ENCODE results near the gene CD320. TPM values are rescaled to one million over a fixed set of nuclear protein-coding genes. Genes with fewer than 3 reads are reported as not detected.

The CD320 gene
- polyA plus RNA-seq, 1 experiment, result 22.6 TPM

DNA sequence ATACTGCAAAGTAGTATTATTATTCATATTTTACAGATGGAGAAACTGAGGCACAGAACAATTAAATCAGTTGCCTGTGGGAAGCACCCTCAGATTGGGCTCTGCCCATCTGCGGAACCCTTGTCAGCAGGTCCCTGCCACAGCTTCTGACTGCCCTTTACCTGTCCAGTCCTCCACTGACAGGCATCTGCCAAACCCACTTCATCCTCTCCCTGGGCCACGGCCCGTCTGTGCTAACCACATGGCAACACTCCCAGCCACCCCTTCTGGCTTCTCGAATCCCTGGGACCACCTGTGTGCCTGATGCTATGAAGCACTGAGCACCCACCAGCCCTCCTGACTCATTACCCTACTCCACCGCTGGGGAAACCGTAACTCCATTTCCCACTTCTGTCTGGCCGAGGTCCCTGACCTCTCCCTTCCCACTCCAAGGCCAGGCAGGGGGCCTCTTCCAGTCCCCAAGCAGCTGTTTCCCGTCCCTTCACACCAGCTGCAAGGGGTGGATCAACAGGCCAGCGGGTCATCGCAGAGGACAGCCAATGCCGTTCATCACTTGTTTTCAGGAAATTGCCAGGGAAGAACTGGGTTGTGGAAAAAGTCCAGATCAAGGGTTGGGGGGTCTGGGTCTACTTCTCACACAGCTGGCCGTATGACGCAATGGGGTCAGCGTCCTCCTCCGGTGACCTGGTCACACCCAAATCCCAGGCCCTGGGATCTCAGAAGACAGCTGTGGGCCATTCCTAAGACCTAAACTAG lies 32.4 kb upstream of the CD320 start:
- H3K27me3 ChIP-seq (ENCODE audit: control insufficient read depth, insufficient read depth, low read length), result peaks cover 29% of the 10 kb centered on the region
- ChIA-PET CTCF (interaction anchor here (1.2 to 3.1 kb wide), 3 partner anchors 13 to 240 kb away, joined by 3 to 25 read pairs (median 4); partner anchors contain the start of gene MYO1F), POLR2A (interaction anchor here (0.6 to 1.7 kb wide), 7 partner anchors 13 to 229 kb away, joined by 4 to 8 read pairs (median 5); partner anchors contain the start of gene RPS28)
- no peak overlapping the region for H3K4me3 ChIP-seq (ENCODE audit: low read depth, low read length)
- TF ChIP-seq, protein P1, sequence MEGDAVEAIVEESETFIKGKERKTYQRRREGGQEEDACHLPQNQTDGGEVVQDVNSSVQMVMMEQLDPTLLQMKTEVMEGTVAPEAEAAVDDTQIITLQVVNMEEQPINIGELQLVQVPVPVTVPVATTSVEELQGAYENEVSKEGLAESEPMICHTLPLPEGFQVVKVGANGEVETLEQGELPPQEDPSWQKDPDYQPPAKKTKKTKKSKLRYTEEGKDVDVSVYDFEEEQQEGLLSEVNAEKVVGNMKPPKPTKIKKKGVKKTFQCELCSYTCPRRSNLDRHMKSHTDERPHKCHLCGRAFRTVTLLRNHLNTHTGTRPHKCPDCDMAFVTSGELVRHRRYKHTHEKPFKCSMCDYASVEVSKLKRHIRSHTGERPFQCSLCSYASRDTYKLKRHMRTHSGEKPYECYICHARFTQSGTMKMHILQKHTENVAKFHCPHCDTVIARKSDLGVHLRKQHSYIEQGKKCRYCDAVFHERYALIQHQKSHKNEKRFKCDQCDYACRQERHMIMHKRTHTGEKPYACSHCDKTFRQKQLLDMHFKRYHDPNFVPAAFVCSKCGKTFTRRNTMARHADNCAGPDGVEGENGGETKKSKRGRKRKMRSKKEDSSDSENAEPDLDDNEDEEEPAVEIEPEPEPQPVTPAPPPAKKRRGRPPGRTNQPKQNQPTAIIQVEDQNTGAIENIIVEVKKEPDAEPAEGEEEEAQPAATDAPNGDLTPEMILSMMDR (IDR thresholded peaks at IDR 0.05; ENCODE audit: low read depth, low read length), result peak; percentile 35; the same call in 1 of the 2 replicates
- H3K27ac ChIP-seq (ENCODE audit: low read depth, low read length), result peak overlapping the region; percentile 31
- no peaks in the 10 kb centered on the region; the same call in 1 of the 2 replicates for H3K9me3 ChIP-seq (ENCODE audit: control insufficient read depth, insufficient read depth, low read length)
- DNase-seq (ENCODE audit: low read depth, low spot score), result no peak

DNA sequence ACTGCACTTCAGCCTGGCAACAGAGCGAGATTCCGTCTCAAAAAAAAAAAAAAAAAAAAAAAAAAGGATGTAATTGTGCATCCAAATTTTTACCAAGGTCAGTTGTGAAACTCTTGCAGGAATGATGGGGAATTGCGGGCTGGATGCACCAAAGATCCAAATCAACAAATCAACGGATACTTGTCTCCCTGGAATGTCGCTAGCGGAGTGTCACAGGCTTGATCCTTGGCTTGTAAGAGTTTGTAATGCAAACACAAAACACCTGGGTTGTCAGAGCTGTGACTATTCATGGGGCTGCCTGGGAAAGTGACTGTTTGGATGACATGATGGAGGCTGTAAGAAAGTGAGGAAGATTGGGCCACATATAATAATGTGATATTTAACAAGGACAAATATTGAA lies 30.7 kb upstream of the CD320 start:
- TF ChIP-seq, protein P1 (IDR thresholded peaks at IDR 0.05; ENCODE audit: low read depth, low read length), result no peak
- DNase-seq (ENCODE audit: low read depth, low spot score), result no peak
- no peak overlapping the region for H3K27ac ChIP-seq (ENCODE audit: low read depth, low read length)
- peaks cover 34% of the 10 kb centered on the region for H3K27me3 ChIP-seq (ENCODE audit: control insufficient read depth, insufficient read depth, low read length)
- no peak overlapping the region for H3K4me3 ChIP-seq (ENCODE audit: low read depth, low read length)
- no peaks in the 10 kb centered on the region; the same call in 1 of the 2 replicates for H3K9me3 ChIP-seq (ENCODE audit: control insufficient read depth, insufficient read depth, low read length)
- ChIA-PET CTCF (interaction anchor here (1.5 kb wide), 1 partner anchor 239 kb away, joined by 4 read pairs; the partner anchor contains the start of gene MYO1F), POLR2A (no interaction called here)

DNA sequence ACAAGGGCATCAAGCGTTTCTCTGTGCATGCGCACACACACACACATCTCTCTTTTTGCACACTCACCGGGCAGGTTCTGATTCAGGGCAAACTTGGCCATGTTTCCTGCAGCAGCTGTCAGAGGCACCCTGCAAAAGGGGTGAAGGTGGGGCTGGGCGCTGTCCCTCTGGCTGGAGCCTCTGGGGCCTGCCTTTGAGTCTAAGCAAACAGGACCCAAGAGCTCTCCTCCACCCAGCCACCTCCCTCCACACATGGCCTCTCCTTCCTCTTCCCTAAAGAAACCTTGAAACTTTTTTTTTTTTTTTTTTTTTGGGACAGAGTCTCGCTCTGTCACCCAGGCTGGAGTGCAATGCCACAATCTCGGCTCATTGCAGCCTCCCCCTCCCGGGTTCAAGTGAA lies 29.6 kb upstream of the CD320 start:
- CTCF ChIA-PET, result interaction anchor here (0.6 kb wide), 1 partner anchor 267 kb away, joined by 3 read pairs; no protein-coding TSS in a partner anchor
- POLR2A ChIA-PET, result no interaction called here
- Histone ChIP-seq H3K27ac (ENCODE audit: low read depth, low read length) (no peak overlapping the region), H3K9me3 (ENCODE audit: control insufficient read depth, insufficient read depth, low read length) (no peaks in the 10 kb centered on the region; the same call in 1 of the 2 replicates), H3K27me3 (ENCODE audit: control insufficient read depth, insufficient read depth, low read length) (peaks cover 39% of the 10 kb centered on the region), H3K4me3 (ENCODE audit: low read depth, low read length) (no peak overlapping the region)
- TF ChIP-seq, protein P1 (IDR thresholded peaks at IDR 0.05; ENCODE audit: low read depth, low read length), result no peak
- DNase-seq (ENCODE audit: low read depth, low spot score), result no peak

DNA sequence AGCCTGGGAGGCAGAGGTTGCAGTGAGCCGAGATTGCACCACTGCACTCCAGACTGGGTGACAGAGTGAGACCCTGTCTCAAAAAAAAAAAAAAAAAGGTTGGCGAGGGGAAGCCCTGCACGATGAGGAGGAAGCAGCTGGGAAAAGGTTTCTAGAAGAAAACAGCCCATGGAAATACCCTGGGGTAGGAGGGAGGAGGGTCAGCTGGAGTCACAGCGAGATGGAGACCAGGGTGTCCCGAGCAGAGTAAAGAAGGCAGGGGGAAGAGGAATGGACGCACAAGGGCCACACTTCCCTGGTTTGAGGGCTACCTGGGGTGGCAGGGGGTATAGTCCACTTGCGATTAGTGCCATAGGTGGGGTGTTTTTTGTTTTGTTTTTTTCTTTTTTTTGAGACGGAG lies 28.5 kb upstream of the CD320 start:
- H3K4me3 ChIP-seq (ENCODE audit: low read depth, low read length), result no peak overlapping the region
- no peak overlapping the region for H3K27ac ChIP-seq (ENCODE audit: low read depth, low read length)
- H3K9me3 ChIP-seq (ENCODE audit: control insufficient read depth, insufficient read depth, low read length), result no peaks in the 10 kb centered on the region; the same call in 1 of the 2 replicates
- TF ChIP-seq, protein P1 (IDR thresholded peaks at IDR 0.05; ENCODE audit: low read depth, low read length), result no peak
- ChIA-PET POLR2A (interaction anchor here (0.9 kb wide), 1 partner anchor 77 kb away, joined by 3 read pairs; the partner anchor contains the start of gene MARCHF2), CTCF (no interaction called here)
- peaks cover 33% of the 10 kb centered on the region for H3K27me3 ChIP-seq (ENCODE audit: control insufficient read depth, insufficient read depth, low read length)
- no peak for DNase-seq (ENCODE audit: low read depth, low spot score)

DNA sequence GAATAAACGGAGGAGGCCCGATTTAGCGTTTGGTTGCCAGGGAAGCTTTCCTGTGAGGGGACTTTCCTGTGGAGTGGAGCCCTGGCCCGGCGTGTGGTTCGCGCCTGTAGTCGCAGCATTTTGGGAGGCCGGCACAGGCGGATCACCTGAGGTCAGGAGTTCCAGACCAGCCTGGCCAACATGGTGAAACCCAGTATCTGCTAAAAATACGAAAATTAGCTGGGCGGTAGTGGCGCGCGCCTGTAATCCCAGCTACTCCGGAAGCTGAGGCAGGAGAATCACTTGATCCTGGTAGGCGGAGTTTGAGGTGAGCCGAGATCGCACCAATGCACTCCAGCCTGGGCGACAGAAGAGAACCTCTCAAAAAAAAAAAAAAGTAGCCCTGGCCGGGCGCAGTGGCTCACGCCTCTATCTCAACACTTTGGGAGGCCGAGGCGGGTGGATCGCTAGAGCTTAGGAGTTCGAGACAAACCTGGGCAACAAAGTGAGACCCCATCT lies 28.0 kb upstream of the CD320 start:
- ChIA-PET CTCF (interaction anchor here (0.6 kb wide), 1 partner anchor 61 kb away, joined by 3 read pairs; no protein-coding TSS in a partner anchor), POLR2A (interaction anchor here (0.6 to 2.5 kb wide), 3 partner anchors 14 to 258 kb away, joined by 3 to 11 read pairs (median 4); partner anchors contain the start of genes MARCHF2, NDUFA7 and RPS28)
- DNase-seq (ENCODE audit: low read depth, low spot score), result no peak
- peaks cover 35% of the 10 kb centered on the region for H3K27me3 ChIP-seq (ENCODE audit: control insufficient read depth, insufficient read depth, low read length)
- no peak overlapping the region for H3K27ac ChIP-seq (ENCODE audit: low read depth, low read length)
- no peaks in the 10 kb centered on the region; the same call in 1 of the 2 replicates for H3K9me3 ChIP-seq (ENCODE audit: control insufficient read depth, insufficient read depth, low read length)
- TF ChIP-seq, protein P1 (IDR thresholded peaks at IDR 0.05; ENCODE audit: low read depth, low read length), result no peak
- no peak overlapping the region for H3K4me3 ChIP-seq (ENCODE audit: low read depth, low read length)
